Tibial nerve (tissue), 4 donors: ENCODE data around the gene STK39. TPM values are rescaled to one million over a fixed set of nuclear protein-coding genes. Genes with fewer than 3 reads are reported as not detected.

Experiments used
- DNase-seq, 2 donors: peaks; one replicate each; pipeline ENCODE4 v3.0.0-alpha.2; 2019; ENCODE audit warnings: low spot score in 2 of 2
- H3K27ac ChIP-seq, 4 donors: fragments of 200-600 bp; sonication (generic) in 3 of 4; one replicate each; pipeline ENCODE4 v1.5.1; 2017 to 2019; ENCODE audit warnings: mild to moderate bottlenecking in 1 of 4
- H3K27me3 ChIP-seq, 2 donors: fragments of 200-600 bp; sonication (generic) in 1 of 2; one replicate each; pipeline versions ENCODE4 v1.5.1 to v1.6.0; 2017 to 2019
- H3K36me3 ChIP-seq, 3 donors: fragments of 200-600 bp; sonication (generic); one replicate each; pipeline ENCODE4 v1.5.1; 2018 to 2019
- H3K4me1 ChIP-seq, 4 donors: fragments of 200-600 bp; sonication (generic) in 3 of 4; one replicate each; pipeline ENCODE4 v1.5.1; 2017 to 2019
- H3K4me3 ChIP-seq, 4 donors: fragments of 200-600 bp; sonication (generic) in 3 of 4; one replicate each; pipeline ENCODE4 v1.5.1; 2017 to 2019; ENCODE audit warnings: mild to moderate bottlenecking in 1 of 4, moderate library complexity in 1 of 4
- H3K9me3 ChIP-seq, 4 donors: fragments of 200-600 bp; sonication (generic) in 3 of 4; one replicate each; pipeline ENCODE4 v1.5.1; 2017 to 2019
- CTCF ChIP-seq, 5 experiments: fragments of 200-600 bp in 3 of 5; fragments of 450-650 bp in 2 of 5; sonication (generic) in 3 of 5; IDR thresholded peaks; one replicate each; pipeline ENCODE4 v1.5.1; 2016 to 2019; ENCODE audit warnings: antibody characterized with exemption in 5 of 5, mild to moderate bottlenecking in 3 of 5, moderate library complexity in 2 of 5
- EP300 ChIP-seq, 2 donors: sonication (generic); formaldehyde crosslinking; IDR thresholded peaks; one replicate each; pipeline ENCODE4 v1.6.1; 2017; ENCODE audit warnings: antibody characterized with exemption in 2 of 2, mild to moderate bottlenecking in 1 of 2
- POLR2A ChIP-seq, 2 donors: fragments of 450-650 bp; IDR thresholded peaks; one replicate each; pipeline ENCODE4 v1.6.1; 2017; ENCODE audit warnings: antibody characterized with exemption in 2 of 2, mild to moderate bottlenecking in 2 of 2, moderate library complexity in 2 of 2
- WGBS, 2 donors: methylation state at CpG; one replicate each; pipeline ENCODE4 v1.1.5; 2018; 5-methylcytosine and 5-hydroxymethylcytosine counted together
- total RNA-seq, 4 donors: library from RNA; depleted of rRNA; stranded (reverse); fragments of >200 nt; gene quantifications; one replicate each; pipeline ENCODE4 v1.1.0, GENCODE V29; 2016

STK39 gene
- total RNA-seq = 10 to 100 TPM in 3 of 4 donors, 1 to 10 TPM in 1; 8.5 to 13.5 (median 12.0) TPM

DNA sequence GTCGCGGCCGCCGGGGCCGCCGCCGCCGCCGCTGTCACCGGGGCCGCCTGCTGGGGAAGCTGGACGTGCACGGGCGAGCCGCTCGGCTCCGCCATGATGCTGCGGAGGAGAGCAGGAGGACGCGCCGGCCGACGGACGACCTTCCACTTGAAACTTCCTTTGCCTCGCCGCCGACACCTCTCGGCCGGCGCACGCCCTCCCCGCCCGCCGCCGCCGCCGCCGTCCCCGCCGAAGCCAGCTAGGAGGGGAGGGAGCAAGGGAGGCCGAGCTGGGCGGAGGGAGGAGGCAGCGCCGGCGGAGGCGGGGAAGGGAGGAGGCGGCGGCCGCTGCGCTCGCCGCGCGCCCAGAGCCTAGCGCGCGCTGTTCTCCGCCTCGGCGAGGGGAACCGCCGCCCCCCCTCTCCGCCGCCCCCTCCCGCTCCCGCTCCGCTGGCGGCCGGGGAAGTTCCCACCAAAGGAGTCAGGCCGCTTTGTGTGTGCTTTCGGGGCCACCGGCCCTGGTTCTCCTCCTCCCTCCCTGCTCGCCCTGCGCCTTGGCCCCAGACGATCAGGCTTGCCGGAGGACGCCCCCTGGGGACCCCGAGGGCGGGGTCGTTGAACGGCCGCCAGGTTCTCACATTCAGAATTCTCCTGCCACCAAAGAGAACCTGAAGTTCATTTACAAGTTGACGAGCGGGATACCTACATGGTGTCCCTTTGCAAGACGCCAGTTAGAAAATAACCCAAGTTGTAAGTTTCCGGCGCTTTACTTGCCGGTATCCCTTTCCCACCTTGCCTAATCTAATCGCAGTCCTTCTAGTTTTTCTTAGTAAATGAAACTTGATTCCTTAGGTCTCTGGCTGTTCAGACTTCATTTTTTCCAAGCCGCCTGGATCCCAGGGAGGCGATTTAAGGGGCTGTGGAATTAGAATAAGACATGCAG lies at the start of gene STK39:
STK39 (minus strand) TSS at position 255 of the 921 bp plus-strand sequence; CDS start at position 95, 160 bp downstream.
- H3K36me3 ChIP-seq = no peaks in the 10 kb centered on the region
- H3K9me3 ChIP-seq = no peaks in the 10 kb centered on the region
- DNase-seq = peak; percentile 35 to 41
- no peaks in the 10 kb centered on the region for H3K27me3 ChIP-seq
- peaks cover 0 to 29% (median 8%) of the 10 kb centered on the region in 4 donors for H3K4me1 ChIP-seq
- H3K4me3 ChIP-seq = peak within 1 kb of the TSS; percentile 65 to 92 (median 72)
- peak within 1 kb of the TSS; percentile 54 to 88 (median 78) for H3K27ac ChIP-seq
- 2% methylated on average over 22 to 64 of the region's 91 CpGs for WGBS, 2 donors
- TF ChIP-seq EP300 (IDR thresholded peaks at IDR 0.05) (peak in 1 of 2 donors; percentile 12), CTCF (IDR thresholded peaks at IDR 0.05) (peak in 1 of 5 experiments; percentile 11), POLR2A (IDR thresholded peaks at IDR 0.05) (no peak)

DNA sequence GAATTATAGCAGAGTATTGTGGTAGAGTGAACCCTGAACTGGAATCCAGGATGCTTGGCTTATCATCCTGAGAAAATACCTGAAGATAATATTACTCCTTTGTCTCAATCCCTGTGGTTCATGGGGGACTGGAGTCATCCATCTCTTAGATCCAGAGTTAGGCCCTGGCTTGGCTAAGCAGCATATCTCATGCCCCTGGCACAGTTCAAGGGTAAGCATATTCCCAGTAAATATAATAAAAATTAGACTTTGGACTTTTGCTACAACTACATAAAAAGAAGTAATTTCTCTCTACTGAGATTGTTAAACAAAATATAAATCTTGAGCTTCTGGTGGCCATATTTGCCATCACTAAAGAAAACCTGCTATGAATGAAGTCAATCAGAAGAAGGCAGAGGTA lies 47.7 kb upstream of the STK39 start:
- Histone ChIP-seq H3K36me3 (no peaks in the 10 kb centered on the region), H3K9me3 (no peaks in the 10 kb centered on the region), H3K4me3 (no peak overlapping the region), H3K27me3 (no peaks in the 10 kb centered on the region), H3K4me1 (no peaks in the 10 kb centered on the region), H3K27ac (no peak overlapping the region)
- DNase-seq = no peak
- TF ChIP-seq CTCF (IDR thresholded peaks at IDR 0.05) (no peak), POLR2A (IDR thresholded peaks at IDR 0.05) (no peak), EP300 (IDR thresholded peaks at IDR 0.05) (no peak)

DNA sequence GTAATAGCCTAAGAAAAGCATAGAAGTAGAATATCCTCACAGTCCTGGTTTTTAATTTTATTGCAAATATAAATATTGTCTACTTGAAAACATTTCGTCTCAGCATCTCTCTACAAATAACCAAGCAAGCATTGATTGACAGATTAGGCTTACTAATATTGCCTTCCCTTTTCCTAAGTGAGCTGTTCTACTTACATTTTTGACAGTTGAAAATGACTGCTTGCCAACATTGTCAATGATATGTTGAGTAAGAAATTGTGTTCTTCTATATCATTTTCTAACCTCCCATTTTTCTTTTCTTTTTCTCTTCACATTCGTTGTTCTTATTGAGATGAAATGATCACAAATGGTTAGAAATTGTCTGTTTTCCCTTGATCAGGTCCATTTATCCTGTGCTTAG lies 47.0 kb upstream of the STK39 start:
- H3K27ac ChIP-seq = no peak overlapping the region
- 90 to 93% methylated on average over 2 of the region's 2 CpGs for WGBS, 2 donors
- no peak overlapping the region for H3K4me3 ChIP-seq
- no peaks in the 10 kb centered on the region for H3K4me1 ChIP-seq
- no peak for DNase-seq
- TF ChIP-seq EP300 (IDR thresholded peaks at IDR 0.05) (no peak), CTCF (IDR thresholded peaks at IDR 0.05) (no peak), POLR2A (IDR thresholded peaks at IDR 0.05) (no peak)
- no peaks in the 10 kb centered on the region for H3K9me3 ChIP-seq
- no peaks in the 10 kb centered on the region for H3K27me3 ChIP-seq
- no peaks in the 10 kb centered on the region for H3K36me3 ChIP-seq

DNA sequence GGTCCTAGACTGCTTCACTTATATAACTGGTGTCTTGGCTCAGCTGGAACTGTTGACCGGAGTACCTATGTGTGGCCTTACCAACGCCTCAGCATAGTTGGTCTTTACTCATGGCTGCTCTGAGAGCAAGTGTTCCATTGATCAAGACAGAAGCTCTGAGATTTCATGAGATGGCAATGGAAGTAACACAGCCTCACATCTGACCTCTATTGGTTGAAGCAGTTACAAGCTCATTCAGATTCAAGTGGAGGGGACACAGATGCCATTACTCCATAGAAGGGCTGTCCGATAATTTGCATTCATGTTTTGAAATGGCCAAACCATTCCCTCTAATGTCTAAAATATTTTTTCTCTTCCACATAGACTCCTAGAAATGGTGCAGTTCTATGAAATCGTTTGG lies 46.4 kb upstream of the STK39 start:
- H3K4me1 ChIP-seq = no peaks in the 10 kb centered on the region
- TF ChIP-seq EP300 (IDR thresholded peaks at IDR 0.05) = no peak
- TF ChIP-seq POLR2A (IDR thresholded peaks at IDR 0.05) = no peak
- no peak for TF ChIP-seq CTCF (IDR thresholded peaks at IDR 0.05)
- WGBS, 2 donors = 94% methylated on average over 4 of the region's 4 CpGs
- no peaks in the 10 kb centered on the region for H3K9me3 ChIP-seq
- no peaks in the 10 kb centered on the region for H3K36me3 ChIP-seq
- no peak for DNase-seq
- no peak overlapping the region for H3K27ac ChIP-seq
- no peaks in the 10 kb centered on the region for H3K27me3 ChIP-seq
- no peak overlapping the region for H3K4me3 ChIP-seq

DNA sequence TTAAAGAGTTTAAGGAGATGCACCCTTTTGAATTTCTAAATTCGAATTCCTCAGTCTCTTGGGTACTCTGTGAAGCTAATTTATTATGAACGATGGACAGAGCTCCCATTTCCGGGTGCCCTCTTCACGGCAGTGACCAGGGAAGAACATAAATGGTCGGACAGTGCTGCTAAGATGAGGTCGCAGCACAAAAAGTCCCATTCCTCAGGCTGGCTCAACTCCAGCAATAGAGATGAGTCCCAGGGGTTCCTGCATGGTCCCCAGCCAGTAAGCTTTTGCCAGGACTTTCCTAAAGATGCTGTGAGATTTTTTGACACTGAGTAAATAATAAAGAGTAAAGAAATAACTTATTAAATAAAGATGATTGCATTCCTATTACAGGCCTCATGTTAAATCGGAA lies 43.0 kb upstream of the STK39 start:
- H3K9me3 ChIP-seq = no peaks in the 10 kb centered on the region

More for the DNA sequence above, 43.0 kb upstream of the STK39 start:
- Histone ChIP-seq H3K27me3 (no peaks in the 10 kb centered on the region), H3K27ac (no peak overlapping the region), H3K4me1 (no peaks in the 10 kb centered on the region), H3K36me3 (no peaks in the 10 kb centered on the region), H3K4me3 (no peak overlapping the region)
- TF ChIP-seq EP300 (IDR thresholded peaks at IDR 0.05) (no peak), POLR2A (IDR thresholded peaks at IDR 0.05) (no peak), CTCF (IDR thresholded peaks at IDR 0.05) (no peak)
- DNase-seq = no peak
- WGBS, 2 donors = 59 to 67% methylated on average over 7 of the region's 7 CpGs
